ENCODE measurements around the gene CLCN3.

- TF ChIP-seq, protein P1, sequence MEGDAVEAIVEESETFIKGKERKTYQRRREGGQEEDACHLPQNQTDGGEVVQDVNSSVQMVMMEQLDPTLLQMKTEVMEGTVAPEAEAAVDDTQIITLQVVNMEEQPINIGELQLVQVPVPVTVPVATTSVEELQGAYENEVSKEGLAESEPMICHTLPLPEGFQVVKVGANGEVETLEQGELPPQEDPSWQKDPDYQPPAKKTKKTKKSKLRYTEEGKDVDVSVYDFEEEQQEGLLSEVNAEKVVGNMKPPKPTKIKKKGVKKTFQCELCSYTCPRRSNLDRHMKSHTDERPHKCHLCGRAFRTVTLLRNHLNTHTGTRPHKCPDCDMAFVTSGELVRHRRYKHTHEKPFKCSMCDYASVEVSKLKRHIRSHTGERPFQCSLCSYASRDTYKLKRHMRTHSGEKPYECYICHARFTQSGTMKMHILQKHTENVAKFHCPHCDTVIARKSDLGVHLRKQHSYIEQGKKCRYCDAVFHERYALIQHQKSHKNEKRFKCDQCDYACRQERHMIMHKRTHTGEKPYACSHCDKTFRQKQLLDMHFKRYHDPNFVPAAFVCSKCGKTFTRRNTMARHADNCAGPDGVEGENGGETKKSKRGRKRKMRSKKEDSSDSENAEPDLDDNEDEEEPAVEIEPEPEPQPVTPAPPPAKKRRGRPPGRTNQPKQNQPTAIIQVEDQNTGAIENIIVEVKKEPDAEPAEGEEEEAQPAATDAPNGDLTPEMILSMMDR (conservative IDR thresholded peaks at IDR 0.05; ENCODE audit: low read depth, low read length): no peak
- TF ChIP-seq EZH2 (IDR thresholded peaks at IDR 0.05; ENCODE audit: low read length, unreplicated experiment) (no peak), EZH2phosphoT487 (IDR thresholded peaks at IDR 0.05; ENCODE audit: borderline replicate concordance, low read length) (no peak)
Measured at GRCh38 chr4:169655401-169655800, 35.0 kb downstream of the CLCN3 start.
